Panc1 (cell line): ENCODE data around the gene RWDD4. TPM values are rescaled to one million over a fixed set of nuclear protein-coding genes. Genes with fewer than 3 reads are reported as not detected.
A peak's percentile ranks its signal among the peaks of the same experiment; 100 is the strongest.

ENCODE experiments used
- ATAC-seq: fragments of 200-7000 bp; cut with Tn5 transposase; 2 replicates; pipeline ENCODE4 v1.9.1; 2020; ENCODE audit warnings: mild to moderate bottlenecking, moderate library complexity
- BruUV-seq: library from RNA; stranded (reverse); fragments of 400-500 nt; replicated peaks from 2 replicates; lab custom pipeline; 2021; lab: Mats Ljungman, UMichigan
- CTCF ChIA-PET: fragments of 300-600 bp; sonication (Branson Sonifier 250); formaldehyde crosslinking; loops from one replicate; lab custom pipeline; 2022; ENCODE audit warnings: antibody characterized with exemption; lab: Charles Lee
- POLR2A ChIA-PET: fragments of 300-600 bp; sonication (Branson Sonifier 250); formaldehyde crosslinking; loops from one replicate; lab custom pipeline; 2022; ENCODE audit warnings: antibody characterized with exemption; lab: Charles Lee
- DNase-seq: peaks from one replicate; pipeline ENCODE4 v3.0.0-alpha.2; 2010; ENCODE audit warnings: low read depth, low spot score
- H3K27ac ChIP-seq: 2 replicates; pipeline ENCODE4 v1.5.1; 2011; ENCODE audit warnings: mild to moderate bottlenecking, low read length, inconsistent platforms
- H3K27me3 ChIP-seq: fragments of 200-500 bp; sonication (Bioruptor generic); 2 replicates; pipeline ENCODE4 v1.6.0; 2014; ENCODE audit warnings: low read length, inconsistent platforms; ENCODE audit not compliant: control insufficient read depth, insufficient read depth
- H3K36me3 ChIP-seq: fragments of 200-500 bp; sonication (Bioruptor generic); 2 replicates; pipeline ENCODE4 v1.5.1; 2014; ENCODE audit warnings: inconsistent platforms, mild to moderate bottlenecking, low read length, moderate library complexity; ENCODE audit not compliant: control insufficient read depth, insufficient read depth
- H3K4me1 ChIP-seq: 2 replicates; pipeline ENCODE4 v1.5.1; 2011; ENCODE audit warnings: inconsistent platforms, mild to moderate bottlenecking, low read length, moderate library complexity; ENCODE audit not compliant: control insufficient read depth, insufficient read depth
- H3K4me3 ChIP-seq, 2 experiments: 2 replicates each; pipeline ENCODE4 v1.5.1; 2011 to 2012; ENCODE audit warnings: low read depth in 2 of 2, low read length in 2 of 2, mild to moderate bottlenecking in 2 of 2, inconsistent platforms in 1 of 2, moderate library complexity in 1 of 2
- H3K9me3 ChIP-seq: fragments of 200-500 bp; sonication (Bioruptor generic); 2 replicates; pipeline ENCODE4 v1.5.1; 2014; ENCODE audit warnings: low read depth, mild to moderate bottlenecking, inconsistent platforms, low read length, moderate library complexity; ENCODE audit not compliant: control insufficient read depth, insufficient read depth
- CTCF ChIP-seq: fragments of 450-650 bp; IDR thresholded peaks from 2 replicates; pipeline ENCODE4 v1.5.1; 2017; ENCODE audit warnings: mild to moderate bottlenecking
- POLR2AphosphoS5 ChIP-seq: IDR thresholded peaks from 2 replicates; pipeline ENCODE4 v1.6.1; 2012; ENCODE audit warnings: mild to moderate bottlenecking, low read depth, low read length, moderate library complexity
- REST ChIP-seq, 2 experiments: IDR thresholded peaks; 2 replicates each; pipeline ENCODE4 v1.6.1; 2011 to 2012; ENCODE audit warnings: low read depth in 2 of 2, control low read depth in 1 of 2, low read length in 1 of 2, mild to moderate bottlenecking in 1 of 2, moderate library complexity in 1 of 2; ENCODE audit not compliant: insufficient read depth in 1 of 2
- SIN3A ChIP-seq: IDR thresholded peaks from 2 replicates; pipeline ENCODE4 v1.6.1; 2012; ENCODE audit warnings: low read depth, mild to moderate bottlenecking, low read length, moderate library complexity, borderline replicate concordance; ENCODE audit not compliant: insufficient read depth
- TCF7L2 ChIP-seq: IDR thresholded peaks from 2 replicates; pipeline ENCODE4 v1.6.1; 2011; ENCODE audit warnings: mild to moderate bottlenecking, low read depth, low read length, inconsistent platforms
- in situ Hi-C: cut with HindIII; loops from 2 replicates; pipeline ENCODE4 v1.10.0; 2016; ENCODE audit warnings: low sequenced_read_pairs, low pct_unique_long_range_greater_than_20kb
- intact Hi-C: fragments of 100-400 bp; cut with micrococcal nuclease; formaldehyde crosslinking; loops from one replicate; pipeline ENCODE4 v1.10.0; 2022; ENCODE audit not compliant: unreplicated experiment
- total RNA-seq: library from RNA; stranded (reverse); gene quantifications from one replicate; pipeline ENCODE4 v1.2.1, GENCODE V29; 2021; ENCODE audit not compliant: unreplicated experiment

The RWDD4 gene
- total RNA-seq, 1 experiment from 2014 or later, result 27.4 TPM

GRCh38 chr4:183638436-183638835, 20.5 kb downstream of the RWDD4 start:
- TF ChIP-seq TCF7L2 (no peak), REST (IDR thresholded peaks at IDR 0.05; ENCODE audit: insufficient read depth in 1 of 2, low read depth in 2 of 2, low read length in 1 of 2) (no peak), CTCF (no peak), SIN3A (no peak), POLR2AphosphoS5 (no peak)
- ChIA-PET CTCF (no interaction called here), POLR2A (interaction anchor here (0.6 kb wide), 1 partner anchor 357 kb away, joined by 3 read pairs; no protein-coding TSS in a partner anchor)
- in situ Hi-C loops, result no loop called here
- Histone ChIP-seq H3K4me3 (no peak overlapping the region), H3K27ac (peak overlapping the region; percentile 89), H3K9me3 (no peaks in the 10 kb centered on the region), H3K4me1 (peaks cover 24% of the 10 kb centered on the region), H3K36me3 (no peaks in the 10 kb centered on the region), H3K27me3 (no peaks in the 10 kb centered on the region)
- intact Hi-C loops, result loop anchor here (10.0 kb wide), 1 partner anchor 134 kb away; the partner anchor contains the start of gene ING2
- BruUV-seq, result no TSS peak
- ATAC-seq (peak; percentile 55), DNase-seq (no peak)

- CTCF ChIA-PET, result no interaction called here
- peak overlapping the region; percentile 89 for H3K27ac ChIP-seq
These were observed 21.5 kb downstream of the RWDD4 start for GRCh38 chr4:183637461-183637860.

More at GRCh38 chr4:183637461-183637860, 21.5 kb downstream of the RWDD4 start:
- Histone ChIP-seq H3K9me3 (no peaks in the 10 kb centered on the region), H3K4me3 (no peak overlapping the region), H3K4me1 (peaks cover 24% of the 10 kb centered on the region), H3K27me3 (no peaks in the 10 kb centered on the region), H3K36me3 (no peaks in the 10 kb centered on the region)
- no TSS peak for BruUV-seq
- ATAC-seq (peak; percentile 68), DNase-seq (no peak)
- POLR2A ChIA-PET, result interaction anchor here (1.2 kb wide), 1 partner anchor 132 kb away, joined by 3 read pairs; no protein-coding TSS in a partner anchor
- intact Hi-C loops, result loop anchor here (10.0 kb wide), 1 partner anchor 133 kb away; the partner anchor contains the start of gene ING2
- in situ Hi-C loops, result no loop called here
- TF ChIP-seq POLR2AphosphoS5 (no peak), CTCF (no peak), TCF7L2 (no peak), SIN3A (no peak), REST (IDR thresholded peaks at IDR 0.05; ENCODE audit: insufficient read depth in 1 of 2, low read depth in 2 of 2, low read length in 1 of 2) (no peak)
